AG08395 (cell line): ENCODE data around the gene EEF1AKMT2.
A peak's percentile ranks its signal among the peaks of the same experiment; 100 is the strongest.
"Not testable (repeated sequence)": the region's sequence is repeated elsewhere in the genome, so short reads cannot be mapped to it uniquely, and the experiment has no call there.

Experiments used
- DNase-seq: peaks from one replicate; pipeline ENCODE4 v3.0.0; 2012; ENCODE audit warnings: mixed read lengths, low spot score

The EEF1AKMT2 gene

DNA sequence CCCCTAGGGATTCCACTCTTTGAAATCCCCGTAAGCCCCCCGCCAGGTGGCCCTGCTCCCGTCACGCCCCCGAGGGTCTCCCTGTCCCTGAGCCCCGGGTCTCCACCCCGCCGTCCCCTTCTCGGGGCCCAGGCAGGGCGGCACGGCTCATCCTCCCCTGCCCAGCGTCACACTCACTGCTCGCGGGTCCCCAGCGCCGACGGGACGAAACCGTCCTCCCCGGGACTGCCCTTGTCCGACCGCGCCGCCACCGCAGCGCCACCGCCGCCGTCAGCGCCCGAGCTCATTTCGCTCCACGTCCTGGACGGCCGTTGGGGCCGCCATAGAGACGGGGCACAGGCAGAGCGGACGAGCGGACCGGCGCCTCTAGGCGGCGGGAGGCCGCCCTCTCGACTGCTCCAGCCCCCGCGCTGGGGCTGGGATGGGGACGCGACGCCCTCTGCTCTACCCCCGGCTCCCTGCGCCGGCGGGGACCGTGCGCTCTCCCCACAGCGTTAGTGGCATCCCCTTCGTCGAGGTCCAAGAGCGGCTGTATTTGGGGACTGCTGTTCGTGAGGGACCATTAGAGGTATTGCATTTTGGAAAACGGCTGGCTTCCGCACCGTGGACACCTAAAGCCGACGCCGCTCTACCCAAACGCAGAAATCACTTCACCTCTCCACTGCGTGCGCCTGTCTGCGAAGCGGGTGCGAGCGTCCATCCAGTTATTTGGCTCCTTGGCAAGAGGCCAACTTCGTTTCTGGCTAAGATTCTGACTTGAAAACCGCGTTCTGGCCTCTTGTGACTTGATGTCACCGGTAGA is at the start of gene EEF1AKMT2:
TSS of gene EEF1AKMT2 (minus strand) at position 341 of the 802 bp plus-strand sequence. CDS start at position 287, 54 bp downstream.
- DNase-seq = peak; percentile 94

DNA sequence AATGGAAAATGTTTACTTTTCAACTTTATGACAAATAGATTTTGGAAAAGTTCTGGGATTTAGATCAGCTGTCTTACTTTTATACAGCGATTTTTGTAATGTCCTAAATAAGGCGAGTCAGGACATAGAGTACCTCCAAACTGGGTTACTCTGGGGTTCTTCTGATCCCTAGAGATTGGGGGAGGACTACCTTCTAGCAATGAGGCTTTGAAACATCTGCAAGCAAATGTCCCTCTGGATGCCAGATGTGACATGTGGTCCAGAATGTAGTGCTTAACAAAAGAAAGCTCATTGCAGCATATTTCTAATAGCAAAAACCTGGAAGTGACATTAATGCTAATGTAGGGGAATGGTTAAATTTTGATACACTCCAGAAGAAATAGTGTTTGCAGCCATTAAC is 46.0 kb upstream of the EEF1AKMT2 start:
- no peak for DNase-seq

DNA sequence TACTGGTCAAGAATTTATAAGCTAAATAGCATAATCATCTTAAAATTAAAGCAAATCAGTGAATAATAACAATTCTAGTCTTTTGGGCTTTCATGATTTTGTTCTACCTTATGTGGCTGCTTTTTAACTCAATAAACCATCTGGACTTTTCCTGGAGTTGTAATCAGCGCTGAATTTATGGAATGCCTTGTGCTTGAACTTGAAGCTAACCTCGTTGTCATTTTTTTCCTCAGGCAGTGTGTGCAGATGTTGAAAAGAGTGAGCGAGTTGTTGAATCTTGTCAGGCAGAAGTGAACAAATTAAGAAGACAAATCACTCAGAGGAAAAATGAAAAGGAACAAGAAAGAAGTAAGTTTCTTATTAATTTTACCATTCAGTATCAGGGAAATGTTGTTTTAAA is 39.4 kb upstream of the EEF1AKMT2 start:
- no peak for DNase-seq

DNA sequence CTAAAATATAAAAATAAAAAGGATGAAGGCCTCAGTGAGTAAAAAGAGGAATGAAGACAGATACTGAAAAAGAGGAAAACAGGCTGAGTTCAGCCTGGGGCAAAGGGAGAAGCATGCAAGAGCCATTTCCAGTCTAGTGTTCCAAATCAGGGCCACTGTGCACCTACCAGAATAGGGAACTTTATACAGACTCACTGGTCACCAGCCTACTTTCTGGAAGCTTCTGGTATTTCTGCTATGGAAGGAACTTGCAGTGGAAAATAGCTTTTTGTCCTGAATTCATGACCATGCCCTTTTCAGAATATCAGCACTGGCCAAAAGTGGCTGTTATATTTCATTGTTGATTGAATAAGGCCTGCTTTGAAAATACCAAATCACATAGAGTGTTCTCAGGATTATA is 38.8 kb upstream of the EEF1AKMT2 start:
- DNase-seq = no peak

- no peak for DNase-seq
These were observed 37.9 kb upstream of the EEF1AKMT2 start for GRCh38 chr10:124829447-124830115.

DNA sequence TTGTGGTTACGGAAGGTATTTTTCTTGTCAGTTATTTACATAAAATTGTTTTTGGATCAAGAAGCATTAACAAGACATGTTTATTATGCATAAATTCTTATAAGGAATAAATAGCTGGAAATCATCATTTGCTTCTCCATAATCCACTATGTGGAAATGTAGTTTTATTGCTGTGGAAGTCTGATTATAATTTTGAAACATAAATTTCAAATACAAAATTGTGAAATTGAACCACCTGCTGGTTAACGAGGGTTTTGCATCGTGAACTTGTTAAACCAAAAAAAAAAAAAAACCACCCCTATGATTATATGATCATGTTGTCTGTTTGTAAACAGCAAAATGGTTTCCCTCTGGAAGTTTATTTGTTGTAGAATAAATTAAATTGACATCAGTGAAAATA is 35.8 kb upstream of the EEF1AKMT2 start:
- peak; percentile 49 for DNase-seq

- DNase-seq = no peak
These were observed 34.6 kb upstream of the EEF1AKMT2 start for GRCh38 chr10:124826262-124826661.

DNA sequence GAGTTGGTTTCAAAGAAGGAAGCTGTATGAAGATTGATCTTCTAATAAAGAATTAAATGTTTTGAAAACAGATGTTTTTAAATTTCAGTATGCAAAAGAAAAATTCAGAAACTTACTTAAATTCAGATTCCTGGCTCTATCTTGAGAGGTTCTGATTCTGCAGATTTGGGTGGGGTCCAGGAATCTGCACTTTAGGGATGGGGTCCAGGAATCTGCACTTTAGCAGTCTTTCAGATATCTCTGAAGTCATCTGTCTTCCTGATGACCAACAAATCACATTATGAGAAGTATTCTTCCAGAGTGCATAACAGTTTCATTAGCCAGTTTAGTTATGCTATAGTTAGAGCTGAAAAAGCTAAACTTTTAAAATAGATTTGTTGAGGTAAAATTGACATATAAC is 34.0 kb upstream of the EEF1AKMT2 start:
- no peak for DNase-seq

GRCh38 chr10:124824932-124825331 is 33.2 kb upstream of the EEF1AKMT2 start:
- DNase-seq = not testable (repeated sequence)

GRCh38 chr10:124824507-124824906 is 32.8 kb upstream of the EEF1AKMT2 start:
- DNase-seq = no peak

GRCh38 chr10:124821520-124821919 is 29.8 kb upstream of the EEF1AKMT2 start:
- DNase-seq = no peak

GRCh38 chr10:124820121-124820520 is 28.4 kb upstream of the EEF1AKMT2 start:
- no peak for DNase-seq

DNA sequence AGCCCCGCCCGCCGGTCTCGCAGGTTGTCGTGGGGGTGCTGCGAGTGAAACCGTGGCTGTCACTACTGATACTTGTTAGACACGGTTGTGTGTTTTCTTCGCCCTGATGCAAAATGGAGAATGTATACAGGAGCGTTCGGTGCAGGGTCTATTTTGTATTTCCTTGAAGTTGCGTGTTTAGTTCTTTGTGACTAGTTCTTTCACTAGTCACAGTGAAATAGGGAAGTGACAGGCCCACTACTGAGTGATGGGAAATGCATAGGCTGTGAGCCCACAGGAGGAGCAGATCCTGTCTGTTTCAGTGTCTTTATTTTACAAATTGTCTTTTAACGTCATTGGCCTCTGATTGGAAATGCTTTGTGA is 10.6 kb upstream of the EEF1AKMT2 start:
- DNase-seq = no peak

DNA sequence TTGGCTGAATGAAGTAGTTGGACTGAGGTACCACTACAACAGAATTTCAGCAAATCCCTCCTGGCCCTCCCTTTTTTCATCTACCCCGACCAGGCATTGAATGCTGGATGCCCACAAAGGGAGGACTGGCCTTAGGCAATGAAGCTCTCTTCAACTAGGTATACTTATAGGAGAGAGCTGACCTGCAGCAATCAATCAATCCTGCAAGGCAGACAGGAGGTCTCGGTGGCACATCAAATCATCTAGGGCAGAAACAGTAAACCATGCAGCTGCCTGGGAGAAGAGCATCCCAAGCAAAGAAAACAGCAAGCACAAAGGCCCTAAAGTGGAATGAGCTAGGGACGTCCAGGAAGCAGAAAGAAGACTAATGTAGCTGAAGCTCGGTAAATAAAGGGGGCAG is 7.5 kb upstream of the EEF1AKMT2 start:
- no peak for DNase-seq

DNA sequence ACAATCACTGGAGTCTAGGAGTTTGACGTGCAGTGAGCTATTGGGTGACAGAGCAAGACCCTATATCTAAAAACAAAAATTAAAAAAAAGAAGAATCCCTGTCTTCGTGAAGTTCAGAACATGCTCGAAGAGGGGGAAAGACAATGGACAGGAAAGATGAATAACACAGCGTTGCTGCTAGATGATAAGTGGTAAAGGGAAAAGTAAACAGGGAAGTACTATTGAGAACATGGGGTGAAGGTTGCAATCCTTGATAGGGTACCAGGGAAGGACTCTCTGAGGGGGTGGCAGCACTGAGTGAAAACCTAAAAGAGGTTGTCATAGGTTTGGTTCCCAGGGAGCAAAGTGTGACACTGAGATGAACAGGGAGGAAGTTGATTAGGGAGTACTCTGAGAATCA is 7.1 kb upstream of the EEF1AKMT2 start:
- DNase-seq = no peak

- no peak for DNase-seq
These were observed 6.7 kb upstream of the EEF1AKMT2 start for GRCh38 chr10:124798364-124798763.

- no peak for DNase-seq
These were observed 1.3 kb upstream of the EEF1AKMT2 start for GRCh38 chr10:124792998-124793352.

DNA sequence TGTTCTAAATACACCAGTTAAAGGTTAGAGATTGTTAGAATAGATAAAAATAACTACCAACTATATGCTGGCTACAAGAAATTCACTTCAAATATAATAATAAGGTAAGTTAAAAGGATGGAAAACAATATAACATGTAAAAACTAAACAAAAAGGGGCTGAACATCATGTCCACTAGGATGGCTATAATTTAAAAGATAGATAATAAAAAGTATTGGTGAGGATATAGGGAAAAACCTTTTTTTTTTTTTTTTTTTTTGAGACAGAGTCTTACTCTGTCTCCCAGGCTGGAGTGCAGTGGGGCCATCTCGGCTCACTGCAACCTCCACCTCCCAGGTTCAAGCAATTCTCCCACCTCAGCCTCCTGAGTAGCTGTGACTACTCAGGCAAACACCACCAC is 8.8 kb downstream of the EEF1AKMT2 start:
- DNase-seq = not testable (repeated sequence)

DNA sequence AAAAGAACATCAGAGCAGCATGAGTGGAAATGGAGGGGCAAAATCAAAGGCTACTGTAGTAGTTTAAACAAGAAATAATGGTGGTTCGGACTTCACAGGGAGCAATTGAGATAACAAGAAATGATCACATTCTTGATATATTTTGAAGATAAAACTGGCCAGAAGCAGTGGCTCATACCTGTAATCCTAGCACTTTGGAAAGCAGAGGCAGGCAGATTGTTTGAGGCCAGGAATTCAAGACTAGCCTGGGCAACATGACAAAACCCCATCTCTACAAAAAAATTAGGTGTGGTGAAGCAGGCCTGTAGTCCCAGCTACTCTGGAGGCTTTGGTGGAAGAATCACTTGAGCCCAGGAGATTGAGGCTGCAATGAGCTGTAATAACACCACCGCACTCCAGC is 22.9 kb downstream of the EEF1AKMT2 start:
- no peak for DNase-seq

GRCh38 chr10:124765256-124765655 is 26.4 kb downstream of the EEF1AKMT2 start:
- DNase-seq = no peak

DNA sequence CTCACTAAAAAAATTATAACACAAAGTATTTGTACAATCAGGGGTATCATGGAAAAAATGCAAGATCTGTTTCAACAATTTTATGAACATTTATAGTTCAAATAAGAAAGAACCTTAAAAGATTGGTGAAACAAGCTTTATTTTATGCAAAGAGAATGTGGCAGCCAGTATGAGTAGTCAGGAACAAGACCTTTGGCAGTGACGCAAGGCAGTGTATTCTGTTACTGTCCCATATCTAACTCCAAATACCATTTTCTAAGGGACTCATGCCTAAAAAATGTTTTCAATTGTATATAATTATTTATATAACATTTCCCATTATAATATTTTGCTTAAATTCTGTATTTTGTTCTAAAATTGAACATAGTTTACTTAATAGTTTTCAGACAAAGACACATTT is 28.4 kb downstream of the EEF1AKMT2 start:
- no peak for DNase-seq

DNA sequence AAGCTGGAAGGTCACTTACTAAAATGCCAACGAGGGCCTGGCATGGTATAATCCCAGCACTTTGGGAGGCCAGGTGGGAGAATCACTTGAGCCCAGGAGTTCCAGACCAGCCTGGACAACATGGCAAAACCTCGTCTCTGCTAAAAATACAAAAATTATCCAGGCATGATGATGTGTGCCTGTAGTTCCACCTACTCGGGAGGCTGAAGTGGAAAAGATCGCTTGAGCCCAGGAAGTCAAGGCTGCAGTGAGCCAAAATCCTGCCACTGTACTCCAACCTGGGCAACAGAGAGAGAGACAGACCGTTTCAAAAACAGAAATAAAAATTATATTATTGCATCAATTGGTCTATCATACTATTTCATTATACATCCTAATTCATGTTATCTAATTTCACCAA is 29.4 kb downstream of the EEF1AKMT2 start:
- no peak for DNase-seq

- no peak for DNase-seq
These were observed 35.4 kb downstream of the EEF1AKMT2 start for GRCh38 chr10:124756156-124756903.
